H1 (cell line): ENCODE data around the gene CDK5. TPM values are rescaled to one million over a fixed set of nuclear protein-coding genes. Genes with fewer than 3 reads are reported as not detected.
A peak's percentile ranks its signal among the peaks of the same experiment; 100 is the strongest.

Experiments
- CTCF ChIA-PET: fragments of 300-600 bp; sonication (Branson Sonifier 250); formaldehyde crosslinking; loops from one replicate; lab custom pipeline; 2021; ENCODE audit not compliant: partially characterized antibody; lab: Charles Lee
- POLR2A ChIA-PET: fragments of 300-600 bp; sonication (Branson Sonifier 250); formaldehyde crosslinking; loops from one replicate; lab custom pipeline; 2021; ENCODE audit warnings: inconsistent platforms; ENCODE audit not compliant: partially characterized antibody; lab: Charles Lee
- DNase-seq, 2 experiments: peaks; one replicate each; pipeline versions ENCODE4 v3.0.0 to v3.0.0-alpha.2; 2010 to 2022; ENCODE audit warnings: low spot score in 2 of 2, low read depth in 1 of 2, mixed read lengths in 1 of 2
- FAIRE-seq: peaks from 2 replicates; lab custom pipeline; 2011; peaks lifted over from hg19 to GRCh38; lab: Jason Lieb, UNC
- H2AFZ ChIP-seq: 2 replicates; pipeline ENCODE4 v1.8.1; 2012; ENCODE audit warnings: low read length, inconsistent platforms
- H2AK5ac ChIP-seq: 2 replicates; pipeline ENCODE4 v1.6.1; 2013; ENCODE audit warnings: low read depth, low read length
- H2BK120ac ChIP-seq: replicated peaks from 2 replicates; pipeline ENCODE3; 2013; ENCODE audit warnings: low read depth, low read length, inconsistent platforms
- H2BK12ac ChIP-seq: 2 replicates; pipeline ENCODE4 v1.6.1; 2013; ENCODE audit warnings: low read depth, low read length
- H2BK15ac ChIP-seq: 2 replicates; pipeline ENCODE4 v1.6.1; 2013; ENCODE audit warnings: low read length
- H2BK20ac ChIP-seq: 2 replicates; pipeline ENCODE4 v1.6.1; 2013; ENCODE audit warnings: low read length
- H2BK5ac ChIP-seq: 2 replicates; pipeline ENCODE4 v1.6.1; 2013; ENCODE audit warnings: low read depth, low read length
- H3K14ac ChIP-seq: 2 replicates; pipeline ENCODE4 v1.6.1; 2013; ENCODE audit warnings: inconsistent platforms; ENCODE audit not compliant: insufficient read length
- H3K18ac ChIP-seq: 2 replicates; pipeline ENCODE4 v1.6.1; 2013; ENCODE audit warnings: low read length; ENCODE audit errors: extremely low read depth
- H3K23ac ChIP-seq: 2 replicates; pipeline ENCODE4 v1.6.1; 2013; ENCODE audit warnings: inconsistent platforms; ENCODE audit not compliant: insufficient read length
- H3K23me2 ChIP-seq: 2 replicates; pipeline ENCODE4 v1.6.1; 2013; ENCODE audit warnings: low read depth, low read length
- H3K27ac ChIP-seq: 2 replicates; pipeline ENCODE4 v1.6.1; 2011; ENCODE audit warnings: low read depth, low read length, inconsistent platforms
- H3K27me3 ChIP-seq, 4 experiments: replicated peaks in 1 of 4; 1 replicate in 1 of 4; 2 replicates in 3 of 4; pipeline versions ENCODE4 v1.6.1 to v1.8.1; 2011 to 2013; ENCODE audit warnings: low read length in 3 of 4, mild to moderate bottlenecking in 3 of 4, inconsistent platforms in 2 of 4, mixed read lengths in 2 of 4, moderate library complexity in 1 of 4; ENCODE audit not compliant: control insufficient read depth in 3 of 4, insufficient read depth in 3 of 4; ENCODE audit errors: extremely low read depth in 1 of 4
- H3K36me3 ChIP-seq, 4 experiments: 2 replicates each; pipeline versions ENCODE4 v1.6.1 to v1.8.1; 2011 to 2013; ENCODE audit warnings: mild to moderate bottlenecking in 4 of 4, low read length in 3 of 4, moderate library complexity in 2 of 4, control low read depth in 1 of 4, inconsistent platforms in 1 of 4; ENCODE audit not compliant: insufficient read depth in 4 of 4, control insufficient read depth in 2 of 4
- H3K4ac ChIP-seq: replicated peaks from 2 replicates; pipeline ENCODE3; 2013; ENCODE audit warnings: low read length, low read depth, mixed read lengths, inconsistent platforms; ENCODE audit not compliant: insufficient read length
- H3K4me1 ChIP-seq, 4 experiments: replicated peaks in 1 of 4; 1 replicate in 1 of 4; 2 replicates in 3 of 4; pipeline versions ENCODE4 v1.6.1 to v1.8.1; 2011 to 2013; ENCODE audit warnings: low read length in 3 of 4, inconsistent platforms in 2 of 4, mixed read lengths in 1 of 4; ENCODE audit not compliant: insufficient read depth in 4 of 4, control insufficient read depth in 3 of 4
- H3K4me2 ChIP-seq, 2 experiments: 2 replicates each; pipeline versions ENCODE4 v1.6.1 to v1.8.1; 2011 to 2013; ENCODE audit warnings: low read depth in 2 of 2, low read length in 2 of 2, control low read depth in 1 of 2, inconsistent platforms in 1 of 2, mild to moderate bottlenecking in 1 of 2; ENCODE audit not compliant: insufficient read depth in 1 of 2
- H3K4me3 ChIP-seq, 4 experiments: fragments of 200-600, 300-600 bp in 1 of 4; sonication (generic), shearing (Covaris generic), sonication (Bioruptor Twin) in 1 of 4; 2 replicates each; pipeline versions ENCODE4 v1.5.1 to v1.8.1; 2011 to 2016; ENCODE audit warnings: low read length in 4 of 4, low read depth in 3 of 4, control low read depth in 2 of 4, inconsistent platforms in 2 of 4, mild to moderate bottlenecking in 2 of 4, mixed read lengths in 1 of 4, moderate library complexity in 1 of 4; ENCODE audit not compliant: insufficient read depth in 2 of 4; ENCODE audit errors: extremely low read depth in 1 of 4
- H3K56ac ChIP-seq: replicated peaks from 2 replicates; pipeline ENCODE3; 2013; ENCODE audit warnings: low read depth, mild to moderate bottlenecking, mixed read lengths, low read length, inconsistent platforms; ENCODE audit not compliant: insufficient read length
- H3K79me1 ChIP-seq: 2 replicates; pipeline ENCODE4 v1.6.1; 2013; ENCODE audit warnings: low read depth, low read length, control low read depth
- H3K79me2 ChIP-seq, 2 experiments: 2 replicates each; pipeline versions ENCODE4 v1.6.1 to v1.8.1; 2012 to 2013; ENCODE audit warnings: low read length in 2 of 2, mild to moderate bottlenecking in 2 of 2, inconsistent platforms in 1 of 2; ENCODE audit not compliant: insufficient read depth in 2 of 2, control insufficient read depth in 1 of 2
- H3K9ac ChIP-seq, 4 experiments: replicated peaks in 1 of 4; 1 replicate in 1 of 4; 2 replicates in 3 of 4; pipeline versions ENCODE4 v1.6.1 to v1.8.1; 2011 to 2013; ENCODE audit warnings: low read depth in 3 of 4, low read length in 3 of 4, control low read depth in 2 of 4, mild to moderate bottlenecking in 2 of 4, moderate library complexity in 2 of 4, inconsistent platforms in 1 of 4; ENCODE audit errors: extremely low read depth in 1 of 4
- H3K9me3 ChIP-seq, 2 experiments: 2 replicates each; pipeline versions ENCODE4 v1.6.1 to v1.8.1; 2012 to 2013; ENCODE audit warnings: mild to moderate bottlenecking in 2 of 2, moderate library complexity in 2 of 2, control low read depth in 1 of 2, inconsistent platforms in 1 of 2, low read depth in 1 of 2, low read length in 1 of 2, mixed read lengths in 1 of 2; ENCODE audit not compliant: insufficient read depth in 2 of 2
- H4K20me1 ChIP-seq, 2 experiments: replicated peaks in 1 of 2; 2 replicates each; pipeline versions ENCODE3 to v1.8.1; 2011 to 2013; ENCODE audit warnings: inconsistent platforms in 2 of 2, low read length in 2 of 2, mild to moderate bottlenecking in 1 of 2; ENCODE audit not compliant: insufficient read depth in 2 of 2, control insufficient read depth in 1 of 2
- H4K5ac ChIP-seq: 2 replicates; pipeline ENCODE4 v1.6.1; 2013; ENCODE audit warnings: low read length, low read depth, mixed read lengths, inconsistent platforms; ENCODE audit not compliant: insufficient read length
- H4K8ac ChIP-seq: 2 replicates; pipeline ENCODE4 v1.8.0; 2013; ENCODE audit warnings: mild to moderate bottlenecking, moderate library complexity, low read length, inconsistent platforms; ENCODE audit not compliant: insufficient read depth; ENCODE audit errors: extremely low read depth
- H4K91ac ChIP-seq: replicated peaks from 2 replicates; pipeline ENCODE3; 2013; ENCODE audit warnings: low read length, mixed read lengths, inconsistent platforms; ENCODE audit not compliant: insufficient read length
- ASH2L ChIP-seq: fragments of 200-600, 300-600 bp; sonication (generic); IDR thresholded peaks from one replicate; pipeline ENCODE4 v1.7.1; 2017; ENCODE audit warnings: low read length
- CREB1 ChIP-seq: IDR thresholded peaks from 2 replicates; pipeline ENCODE4 v1.6.1; 2012; ENCODE audit warnings: inconsistent platforms
- EZH2 ChIP-seq: fragments of 200-600 bp; sonication (generic); IDR thresholded peaks from 2 replicates; pipeline ENCODE4 v1.7.1; 2012; ENCODE audit warnings: low read depth, mild to moderate bottlenecking, moderate library complexity, low read length, inconsistent platforms; ENCODE audit not compliant: severe bottlenecking
- POLR2A ChIP-seq, 2 experiments: IDR thresholded peaks; 1 replicate in 1 of 2; 2 replicates in 1 of 2; pipeline ENCODE4 v1.6.1; 2011; ENCODE audit warnings: low read depth in 2 of 2, low read length in 2 of 2, mild to moderate bottlenecking in 2 of 2; ENCODE audit errors: control extremely low read depth in 1 of 2
- RBBP5 ChIP-seq: IDR thresholded peaks from 2 replicates; pipeline ENCODE4 v1.7.1; 2012; ENCODE audit warnings: low read depth, mild to moderate bottlenecking, inconsistent platforms, low read length, moderate library complexity, borderline replicate concordance
- RXRA ChIP-seq: IDR thresholded peaks from 2 replicates; pipeline ENCODE4 v1.6.1; 2011; ENCODE audit warnings: low read depth, mild to moderate bottlenecking, low read length, moderate library complexity; ENCODE audit not compliant: insufficient read depth
- SIN3A ChIP-seq, 2 experiments: IDR thresholded peaks in 1 of 2; conservative IDR thresholded peaks in 1 of 2; 2 replicates each; pipeline ENCODE4 v1.6.1; 2011 to 2012; ENCODE audit warnings: low read length in 2 of 2, improper control_type of control experiment in 1 of 2, low read depth in 1 of 2, mild to moderate bottlenecking in 1 of 2
- SIX5 ChIP-seq: IDR thresholded peaks from 2 replicates; pipeline ENCODE4 v1.6.1; 2011; ENCODE audit warnings: mild to moderate bottlenecking, low read depth, low read length
- SP4 ChIP-seq: IDR thresholded peaks from 2 replicates; pipeline ENCODE4 v1.6.1; 2012; ENCODE audit warnings: low read length, inconsistent platforms
- USF2 ChIP-seq: IDR thresholded peaks from 2 replicates; pipeline ENCODE4 v1.6.1; 2011; ENCODE audit warnings: low read length, improper control_type of control experiment
- YY1 ChIP-seq: IDR thresholded peaks from 2 replicates; pipeline ENCODE4 v1.6.1; 2011; ENCODE audit warnings: low read depth, mild to moderate bottlenecking, low read length
- ZNF274 ChIP-seq: IDR thresholded peaks from 2 replicates; pipeline ENCODE4 v1.7.0; 2012; ENCODE audit warnings: low read length, borderline replicate concordance; ENCODE audit errors: extremely low read depth
- WGBS, 2 experiments: shearing (Covaris generic) in 1 of 2; methylation state at CpG; one replicate each; pipeline versions ENCODE4 v1.1.6 to v1.1.7; 2013 to 2015; ENCODE audit warnings: low lambda C conversion rate in 2 of 2, mixed read lengths in 2 of 2, inconsistent platforms in 1 of 2, low coverage in 1 of 2, missing lambda C conversion rate in 1 of 2; ENCODE audit not compliant: insufficient replicate concordance in 2 of 2, insufficient coverage in 1 of 2, insufficient read length in 1 of 2; ENCODE audit errors: extremely low coverage in 1 of 2, missing lambda C conversion rate in 1 of 2; 5-methylcytosine and 5-hydroxymethylcytosine counted together
- polyA plus RNA-seq, 7 experiments: library from polyadenylated mRNA; depleted of rRNA in 3 of 7; stranded (reverse) in 5 of 7; unstranded in 2 of 7; fragments of >200 nt in 5 of 7; fragments of 200-250 nt in 2 of 7; gene quantifications; 1 replicate in 5 of 7; 2 replicates in 1 of 7; 4 replicates in 1 of 7; pipeline versions ENCODE4 v1.2.1 to v1.2.3, GENCODE V29; 2011 to 2013; ENCODE audit warnings: missing spikeins in 2 of 7, mixed read lengths in 2 of 7
- total RNA-seq: library from RNA; stranded (reverse); fragmentation: NEBNext Ultra II Directional; extraction: Animal tissue kit (Norgen Biotek cat#: 25700); gene quantifications from 2 replicates; pipeline ENCODE4 v1.2.1, GENCODE V29; 2021

The CDK5 gene
- total and polyA plus RNA-seq, 2 of the 8 experiments (the other 6 are each of a cell fraction or from before 2014, with no cell fraction given) = 22.8 to 37.2 TPM

- Histone ChIP-seq H3K14ac (no peak overlapping the region), H4K20me1 (peaks cover 5 to 9% of the 10 kb centered on the region in 2 experiments), H3K27me3 (peaks cover 0 to 2% (median under 1%) of the 10 kb centered on the region in 4 experiments; a peak in 4 of 7 replicates), H3K4me2 (peak overlapping the region; percentile 86 to 99), H2BK15ac (peak overlapping the region; percentile 48; the same call in 1 of the 2 replicates), H3K79me2 (peaks cover 0 to 8% of the 10 kb centered on the region in 2 experiments; a peak in 1 of 4 replicates), H3K56ac (no peak overlapping the region), H3K36me3 (peaks cover 3 to 22% (median 13%) of the 10 kb centered on the region in 4 experiments; a peak in 6 of 8 replicates), H3K23ac (no peak overlapping the region), H3K79me1 (peaks cover 6% of the 10 kb centered on the region; the same call in 1 of the 2 replicates), H2AFZ (no peak overlapping the region), H2BK20ac (no peak overlapping the region), H4K5ac (no peak overlapping the region), H3K4me1 (peaks cover 9 to 35% (median 30%) of the 10 kb centered on the region in 4 experiments), H4K91ac (no peak overlapping the region), H2AK5ac (0 out of 2 replicates have a peak overlapping the region, but pooled peaks have one; percentile 93), H3K4me3 (peak overlapping the region; percentile 19 to 91 (median 22); a peak in 6 of 8 replicates), H2BK120ac (no peak overlapping the region), H3K23me2 (peaks cover 30% of the 10 kb centered on the region), H3K9me3 (no peaks in the 10 kb centered on the region), H3K9ac (peak overlapping the region in 2 of 4 experiments; percentile 25 to 38; a peak in 1 of 7 replicates), H3K4ac (peak overlapping the region; percentile 36), H2BK12ac (peak overlapping the region; percentile 40; the same call in 1 of the 2 replicates), H4K8ac (no peak overlapping the region; the same call in 1 of the 2 replicates), H3K27ac (no peak overlapping the region), H3K18ac (peak overlapping the region; percentile 52; the same call in 1 of the 2 replicates), H2BK5ac (peak overlapping the region; percentile 82; the same call in 1 of the 2 replicates)
- DNase-seq = no peak
- WGBS, 2 experiments = 20% methylated on average over 10 of the region's 11 CpGs; no CpG with 5 or more reads in 1 of the 2 experiments
- FAIRE-seq = no peak
- ChIA-PET POLR2A (interaction anchor here (0.7 to 7.9 kb wide), 12 partner anchors 9 to 190 kb away, joined by 3 to 77 read pairs (median 6); partner anchors contain the start of genes ABCB8, AGAP3 and FASTK), CTCF (interaction anchor here (0.9 to 9.7 kb wide), 11 partner anchors 10 to 59 kb away, joined by 3 to 88 read pairs (median 7); partner anchors contain the start of gene AGAP3)
- TF ChIP-seq SIX5 = no peak
- no peak for TF ChIP-seq ASH2L
- TF ChIP-seq USF2 = no peak
- no peak for TF ChIP-seq CREB1
- TF ChIP-seq SP4 = no peak
- TF ChIP-seq YY1 = no peak
- TF ChIP-seq SIN3A (conservative IDR thresholded peaks at IDR 0.05 in 1 of 2, IDR thresholded peaks at IDR 0.05 in 1 of 2; ENCODE audit: low read depth in 1 of 2, low read length in 2 of 2) = no peak
- TF ChIP-seq ZNF274 = no peak
- no peak for TF ChIP-seq EZH2
- TF ChIP-seq RXRA = no peak
- no peak for TF ChIP-seq RBBP5
- no peak for TF ChIP-seq POLR2A (IDR thresholded peaks at IDR 0.05; ENCODE audit: control extremely low read depth in 1 of 2, low read depth in 2 of 2, low read length in 2 of 2)
These were observed 4.4 kb upstream of the CDK5 start for GRCh38 chr7:151062111-151062398.
